ENCODE measurements around the gene MAK.
A peak's percentile ranks its signal among the peaks of the same experiment; 100 is the strongest.
"Not testable (repeated sequence)": the region's sequence is repeated elsewhere in the genome, so short reads cannot be mapped to it uniquely, and the experiment has no call there.

Gene MAK

GRCh38 chr6:10837995-10838793 is at the start of gene MAK:
TSS of gene MAK (minus strand) at chr6:10838539. CDS start at chr6:10830648, 7,891 bp downstream.
- DNase-seq, result peak; percentile 43

- no peak for DNase-seq
Observed at GRCh38 chr6:10886691-10887502, 48.6 kb upstream of the MAK start, which contains the start of gene SYCP2L. TSS of gene SYCP2L (plus strand) at chr6:10887052. CDS start at chr6:10887127, 75 bp downstream.

- DNase-seq, result not testable (repeated sequence)
Observed at GRCh38 chr6:10886365-10886690, 48.0 kb upstream of the MAK start.

DNA sequence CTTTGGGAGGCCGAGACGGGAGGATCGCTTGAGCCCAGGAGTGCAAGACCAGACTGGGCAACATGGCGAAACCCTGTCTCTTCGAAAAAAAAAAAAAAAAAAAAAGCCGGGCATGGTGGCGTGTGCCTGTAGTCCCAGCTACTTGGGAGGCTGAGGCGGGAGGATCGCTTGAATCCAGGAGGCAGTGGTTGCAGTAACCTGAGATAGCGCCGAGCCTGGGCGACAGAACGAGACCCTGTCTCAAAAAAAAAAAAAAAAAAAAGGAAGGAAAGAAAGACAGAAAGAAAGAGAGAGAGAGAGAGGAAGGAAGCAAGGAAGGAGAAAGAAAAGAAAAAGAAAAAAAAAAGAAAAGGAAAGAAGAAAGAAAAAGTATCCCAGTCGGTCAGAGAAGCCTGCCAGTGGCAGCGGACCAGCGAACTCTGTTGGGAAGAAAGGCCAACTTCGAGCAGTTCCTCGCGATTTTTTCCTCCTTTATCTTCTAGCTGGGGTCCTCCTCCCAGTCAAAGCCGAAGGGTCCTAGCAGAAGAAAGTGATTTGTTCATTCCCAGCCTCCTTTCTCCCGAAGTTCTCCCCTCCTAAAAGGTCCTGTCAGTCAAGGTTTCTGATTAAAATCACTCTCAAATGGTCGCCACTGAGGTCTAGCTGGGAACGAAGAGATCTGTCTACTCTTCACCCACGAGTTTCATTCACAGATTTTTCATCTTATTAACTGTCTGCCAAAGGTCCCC is 46.1 kb upstream of the MAK start:
- no peak for DNase-seq

GRCh38 chr6:10883312-10884244 is 45.2 kb upstream of the MAK start:
- DNase-seq, result no peak

- no peak for DNase-seq
Observed at GRCh38 chr6:10882657-10883171, 44.4 kb upstream of the MAK start.

DNA sequence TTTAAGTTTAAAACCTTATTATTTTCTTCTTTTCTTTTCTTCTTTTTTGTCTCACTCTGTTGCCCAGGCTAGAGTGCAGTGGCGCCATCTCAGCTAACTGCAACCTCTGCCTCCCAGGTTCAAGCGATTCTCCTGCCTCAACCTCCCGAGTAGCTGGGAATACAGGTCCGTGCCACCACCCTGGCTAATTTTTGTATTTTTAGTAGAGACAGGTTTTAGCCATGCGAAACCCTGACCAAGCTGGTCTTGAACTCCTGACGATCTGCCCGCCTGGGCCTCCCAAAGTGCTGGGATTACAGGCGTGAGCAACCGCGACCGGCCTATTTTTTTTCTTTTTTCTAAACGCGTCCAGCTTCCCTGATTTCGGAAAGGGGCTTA is 43.9 kb upstream of the MAK start:
- not testable (repeated sequence) for DNase-seq

DNA sequence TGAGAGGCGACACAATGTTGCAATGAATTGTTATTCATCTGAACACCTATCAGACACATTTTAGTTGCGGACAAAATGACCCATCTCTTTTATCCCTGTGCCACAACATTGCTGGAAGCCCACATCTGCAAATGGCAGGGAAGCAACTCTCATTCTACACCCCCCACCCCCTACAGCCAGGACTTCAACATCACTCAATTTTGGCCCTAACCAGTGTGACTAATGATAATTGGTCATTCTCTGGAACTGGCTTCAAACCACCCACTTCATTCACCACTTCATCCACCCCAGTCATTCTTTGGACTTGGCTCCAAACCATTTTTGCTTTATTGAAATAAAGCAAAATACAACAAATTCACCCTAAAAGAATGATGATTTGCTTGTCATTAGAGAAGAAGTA is 42.0 kb upstream of the MAK start:
- no peak for DNase-seq

DNA sequence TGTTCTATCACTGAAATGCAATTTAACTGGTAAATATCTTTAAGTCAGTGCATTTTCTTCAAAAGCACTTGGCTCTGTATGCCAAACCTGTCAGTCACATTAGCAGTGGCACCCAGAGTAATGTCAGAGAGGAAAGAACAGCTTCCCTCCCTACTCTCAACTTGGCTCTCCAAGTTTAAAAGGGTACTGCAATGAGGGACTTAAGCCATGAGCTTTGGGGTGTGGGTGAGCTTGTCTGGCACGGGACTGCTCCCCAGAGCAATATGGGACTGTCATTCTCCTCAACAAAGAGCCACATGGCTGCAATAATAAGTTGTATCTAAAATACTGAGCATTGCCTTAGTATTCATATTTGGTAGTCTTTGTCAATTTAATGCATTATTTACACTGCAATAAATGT is 39.5 kb upstream of the MAK start:
- no peak for DNase-seq

GRCh38 chr6:10877012-10877411 is 38.7 kb upstream of the MAK start:
- DNase-seq, result no peak

GRCh38 chr6:10875026-10875425 is 36.7 kb upstream of the MAK start:
- DNase-seq, result no peak

GRCh38 chr6:10874207-10874606 is 35.9 kb upstream of the MAK start:
- no peak for DNase-seq

GRCh38 chr6:10873374-10873773 is 35.0 kb upstream of the MAK start:
- no peak for DNase-seq

GRCh38 chr6:10867952-10868351 is 29.6 kb upstream of the MAK start:
- DNase-seq, result no peak

DNA sequence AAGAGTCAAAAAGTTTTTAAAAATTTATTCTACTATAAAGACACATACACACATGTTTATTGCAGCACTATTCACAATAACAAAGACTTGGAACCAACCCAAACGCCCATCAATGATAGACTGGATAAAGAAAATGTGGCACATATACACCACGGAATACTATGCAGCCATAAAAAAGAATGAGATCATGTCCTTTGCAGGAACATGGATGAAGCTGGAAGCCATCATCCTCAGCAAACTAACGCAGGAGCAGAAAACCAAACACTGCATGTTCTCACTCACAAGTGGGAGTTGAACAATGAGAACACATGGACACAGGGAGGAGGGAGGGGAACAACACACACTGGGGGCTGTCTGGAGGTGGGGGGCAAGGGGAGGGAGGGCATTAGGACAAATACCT is 28.4 kb upstream of the MAK start:
- DNase-seq, result not testable (repeated sequence)

- DNase-seq, result not testable (repeated sequence)
Observed at GRCh38 chr6:10863031-10863430, 24.7 kb upstream of the MAK start.

- DNase-seq, result peak; percentile 57
Observed at GRCh38 chr6:10862361-10862760, 24.0 kb upstream of the MAK start.

- no peak for DNase-seq
Observed at GRCh38 chr6:10861086-10861485, 22.7 kb upstream of the MAK start.

GRCh38 chr6:10857259-10857658 is 18.9 kb upstream of the MAK start:
- DNase-seq, result no peak

- DNase-seq, result no peak
Observed at GRCh38 chr6:10854922-10855632, 16.7 kb upstream of the MAK start.

- DNase-seq, result not testable (repeated sequence)
Observed at GRCh38 chr6:10853849-10854300, 15.5 kb upstream of the MAK start.

Measured in NCI-H187 treated with DMSO at 0.1 percent for 48 hours (cell line).